Neural cell (in vitro differentiated cells): ENCODE measurements around the gene PLCL1. TPM values are rescaled to one million over a fixed set of nuclear protein-coding genes. Genes with fewer than 3 reads are reported as not detected.

Experiments
- H2AFZ ChIP-seq: fragments of 200-600, 300-800 bp; sonication (generic), shearing (Covaris generic); 2 replicates; pipeline ENCODE4 v1.6.0; 2014; ENCODE audit warnings: low read depth, mild to moderate bottlenecking, antibody characterized with exemption, low read length, moderate library complexity
- H3F3A ChIP-seq: fragments of 200-600 bp; shearing (Covaris generic); 2 replicates; pipeline ENCODE4 v1.6.1; 2016; ENCODE audit warnings: mild to moderate bottlenecking, moderate library complexity, mixed read lengths, antibody characterized with exemption, low read length; ENCODE audit not compliant: insufficient read depth, poor library complexity, severe bottlenecking
- H3K27ac ChIP-seq: fragments of 200-600, 300-800 bp; sonication (generic), shearing (Covaris generic); 2 replicates; pipeline ENCODE4 v1.5.1; 2014; ENCODE audit warnings: mild to moderate bottlenecking, low read length, moderate library complexity
- H3K27me3 ChIP-seq: fragments of 300-800, 200-600 bp; sonication (generic), shearing (Covaris generic); 2 replicates; pipeline ENCODE4 v1.6.0; 2014; ENCODE audit warnings: mild to moderate bottlenecking, low read depth, low read length, moderate library complexity; ENCODE audit not compliant: insufficient read depth
- H3K36me3 ChIP-seq: fragments of 300-800, 200-600 bp; sonication (generic), shearing (Covaris generic); 2 replicates; pipeline ENCODE4 v1.5.1; 2014; ENCODE audit warnings: mild to moderate bottlenecking, antibody characterized with exemption, low read length, moderate library complexity; ENCODE audit not compliant: insufficient read depth
- H3K4me2 ChIP-seq: fragments of 300-800, 200-600 bp; sonication (generic), shearing (Covaris generic); 2 replicates; pipeline ENCODE4 v1.6.0; 2014; ENCODE audit warnings: mild to moderate bottlenecking, low read length
- H3K4me3 ChIP-seq: fragments of 300-800, 200-600 bp; sonication (generic), shearing (Covaris generic); 2 replicates; pipeline ENCODE4 v1.5.1; 2014; ENCODE audit warnings: mild to moderate bottlenecking, low read length, moderate library complexity
- H3K79me2 ChIP-seq: fragments of 200-600 bp; shearing (Covaris generic); replicated peaks from 2 replicates; pipeline ENCODE4 v1.6.0; 2014; ENCODE audit warnings: mild to moderate bottlenecking, low read length, moderate library complexity; ENCODE audit not compliant: insufficient read depth
- H3K9ac ChIP-seq: fragments of 300-800, 200-600 bp; sonication (generic), shearing (Covaris generic); 2 replicates; pipeline ENCODE4 v1.6.1; 2016; ENCODE audit warnings: mild to moderate bottlenecking, low read length, mixed read lengths
- H3K9me2 ChIP-seq: fragments of 200-600 bp; shearing (Covaris generic); 2 replicates; pipeline ENCODE4 v1.6.1; 2016; ENCODE audit warnings: mild to moderate bottlenecking, low read length, mixed read lengths; ENCODE audit not compliant: insufficient read depth
- H3K9me3 ChIP-seq: fragments of 200-600, 300-800 bp; sonication (generic), shearing (Covaris generic); 2 replicates; pipeline ENCODE4 v1.6.1; 2016; ENCODE audit warnings: mild to moderate bottlenecking, mixed run types, low read length, moderate library complexity, mixed read lengths
- H4K20me1 ChIP-seq: fragments of 200-600 bp; shearing (Covaris generic); 2 replicates; pipeline ENCODE4 v1.6.1; 2016; ENCODE audit warnings: mild to moderate bottlenecking, mixed run types; ENCODE audit not compliant: insufficient read depth
- CTCF ChIP-seq: fragments of 450-650 bp; IDR thresholded peaks from 2 replicates; pipeline ENCODE4 v1.5.1; 2014; ENCODE audit warnings: antibody characterized with exemption, mild to moderate bottlenecking, moderate library complexity; ENCODE audit not compliant: poor library complexity, severe bottlenecking
- EP300 ChIP-seq: fragments of 450-650 bp; conservative IDR thresholded peaks from 2 replicates; pipeline ENCODE4 v1.6.1; 2014; ENCODE audit warnings: antibody characterized with exemption, mild to moderate bottlenecking, moderate library complexity; ENCODE audit not compliant: poor library complexity, severe bottlenecking
- EZH2 ChIP-seq: fragments of 200-600, 300-800 bp; shearing (Covaris generic), sonication (generic); IDR thresholded peaks from 2 replicates; pipeline ENCODE4 v1.6.1; 2014; ENCODE audit warnings: antibody characterized with exemption, low read length, borderline replicate concordance, mild to moderate bottlenecking; ENCODE audit not compliant: insufficient read depth, poor library complexity, severe bottlenecking
- MXI1 ChIP-seq: fragments of 450-650 bp; conservative IDR thresholded peaks from 2 replicates; pipeline ENCODE4 v1.6.1; 2014; ENCODE audit warnings: antibody characterized with exemption, mild to moderate bottlenecking; ENCODE audit not compliant: poor library complexity, severe bottlenecking
- POLR2AphosphoS5 ChIP-seq: IDR thresholded peaks from 2 replicates; pipeline ENCODE4 v1.6.1; 2012
- RAD21 ChIP-seq: fragments of 450-650 bp; conservative IDR thresholded peaks from 2 replicates; pipeline ENCODE4 v1.6.1; 2014; ENCODE audit warnings: antibody characterized with exemption, mild to moderate bottlenecking, moderate library complexity
- REST ChIP-seq: IDR thresholded peaks from 2 replicates; pipeline ENCODE4 v1.6.1; 2012; ENCODE audit warnings: borderline replicate concordance
- SMC3 ChIP-seq: fragments of 450-650 bp; conservative IDR thresholded peaks from 2 replicates; pipeline ENCODE4 v1.6.1; 2014; ENCODE audit warnings: antibody characterized with exemption, mild to moderate bottlenecking, moderate library complexity; ENCODE audit not compliant: poor library complexity
- TAF1 ChIP-seq: IDR thresholded peaks from 2 replicates; pipeline ENCODE4 v1.6.1; 2012; ENCODE audit warnings: low read depth
- polyA plus RNA-seq: library from polyadenylated mRNA; depleted of rRNA; stranded (reverse); fragments of >200 nt; gene quantifications from 2 replicates; pipeline ENCODE4 v1.2.3, GENCODE V29; 2014

The PLCL1 gene
- polyA plus RNA-seq, 1 donor from 2014 or later = 6.8 TPM

GRCh38 chr2:198101688-198102087, 297.3 kb downstream of the PLCL1 start:
- Histone ChIP-seq H3K9ac (no peak overlapping the region), H4K20me1 (no peaks in the 10 kb centered on the region)
- TF ChIP-seq TAF1 (no peak), EZH2 (no peak), POLR2AphosphoS5 (no peak), REST (no peak), MXI1 (no peak), RAD21 (no peak), SMC3 (no peak)

GRCh38 chr2:198102120-198102519, 297.7 kb downstream of the PLCL1 start:
- no peaks in the 10 kb centered on the region for H4K20me1 ChIP-seq
- TF ChIP-seq REST (no peak), EZH2 (no peak), MXI1 (no peak), EP300 (no peak), CTCF (no peak), TAF1 (no peak), RAD21 (no peak), SMC3 (no peak), POLR2AphosphoS5 (no peak)
- no peak overlapping the region for H2AFZ ChIP-seq
- H3K9me2 ChIP-seq = no peaks in the 10 kb centered on the region
- no peak overlapping the region for H3K4me3 ChIP-seq
- H3F3A ChIP-seq = no peaks in the 10 kb centered on the region
- no peaks in the 10 kb centered on the region for H3K9me3 ChIP-seq
- H3K9ac ChIP-seq = no peak overlapping the region
- no peaks in the 10 kb centered on the region for H3K27me3 ChIP-seq
- no peak overlapping the region for H3K4me2 ChIP-seq
- no peaks in the 10 kb centered on the region for H3K79me2 ChIP-seq
- no peaks in the 10 kb centered on the region for H3K36me3 ChIP-seq
- no peak overlapping the region for H3K27ac ChIP-seq

More at GRCh38 chr2:198101688-198102087, 297.3 kb downstream of the PLCL1 start:
- Histone ChIP-seq H3K27me3 (no peaks in the 10 kb centered on the region), H3K9me2 (no peaks in the 10 kb centered on the region), H3K4me2 (no peak overlapping the region), H3F3A (no peaks in the 10 kb centered on the region), H3K9me3 (no peaks in the 10 kb centered on the region), H3K36me3 (no peaks in the 10 kb centered on the region), H3K27ac (no peak overlapping the region), H3K4me3 (no peak overlapping the region), H2AFZ (no peak overlapping the region), H3K79me2 (no peaks in the 10 kb centered on the region)
